DMS 273 (cell line): ENCODE measurements around the gene RANBP1.

ENCODE experiments used
- DNase-seq: peaks from one replicate; lab custom pipeline; 2025; ENCODE audit not compliant: unreplicated experiment; lab: John Stamatoyannopoulos, UW

Gene RANBP1

GRCh38 chr22:20135806-20136602 lies 20.1 kb downstream of the RANBP1 start:
- no peak for DNase-seq

GRCh38 chr22:20136603-20136873 lies 20.6 kb downstream of the RANBP1 start:
- DNase-seq = no peak

- no peak for DNase-seq
Observed at GRCh38 chr22:20137113-20137512, 21.2 kb downstream of the RANBP1 start.

- DNase-seq = no peak
Observed at GRCh38 chr22:20137671-20138416, 21.9 kb downstream of the RANBP1 start.

- DNase-seq = peak; percentile 52
Observed at GRCh38 chr22:20138417-20138738, 22.5 kb downstream of the RANBP1 start.

- DNase-seq = no peak
Observed at GRCh38 chr22:20138868-20139267, 23.0 kb downstream of the RANBP1 start.

GRCh38 chr22:20139391-20140106 lies 23.6 kb downstream of the RANBP1 start:
- DNase-seq = no peak

GRCh38 chr22:20140107-20140445 lies 24.2 kb downstream of the RANBP1 start:
- DNase-seq = no peak

- no peak for DNase-seq
Observed at GRCh38 chr22:20140521-20140964, 24.6 kb downstream of the RANBP1 start.

- no peak for DNase-seq
Observed at GRCh38 chr22:20141186-20142077, 25.5 kb downstream of the RANBP1 start.

GRCh38 chr22:20142711-20143621 lies 27.1 kb downstream of the RANBP1 start:
- DNase-seq = no peak

GRCh38 chr22:20143883-20144665 lies 28.2 kb downstream of the RANBP1 start:
- DNase-seq = no peak

- no peak for DNase-seq
Observed at GRCh38 chr22:20145206-20145831, 29.4 kb downstream of the RANBP1 start.

GRCh38 chr22:20145832-20146223 lies 29.9 kb downstream of the RANBP1 start:
- DNase-seq = no peak

- DNase-seq = peak; percentile 52
Observed at GRCh38 chr22:20146777-20147176, 30.9 kb downstream of the RANBP1 start.

- no peak for DNase-seq
Observed at GRCh38 chr22:20147237-20147988, 31.5 kb downstream of the RANBP1 start.

GRCh38 chr22:20148414-20148813 lies 32.5 kb downstream of the RANBP1 start:
- no peak for DNase-seq
